Osteocyte (in vitro differentiated cells): ENCODE results near the gene FOXM1. TPM values are rescaled to one million over a fixed set of nuclear protein-coding genes. Genes with fewer than 3 reads are reported as not detected.

ENCODE experiments used
- DNase-seq: peaks from one replicate; pipeline ENCODE4 v3.0.0; 2021; ENCODE audit warnings: mixed read lengths; ENCODE audit not compliant: unreplicated experiment; ENCODE audit errors: extremely low spot score
- H3K27ac Mint-ChIP-seq: one replicate; pipeline ENCODE4 v1.8.0; 2021; ENCODE audit warnings: mild to moderate bottlenecking, mixed read lengths; ENCODE audit not compliant: unreplicated experiment
- H3K27me3 Mint-ChIP-seq: one replicate; pipeline ENCODE4 v1.8.0; 2021; ENCODE audit warnings: mixed read lengths; ENCODE audit not compliant: unreplicated experiment
- H3K36me3 Mint-ChIP-seq: one replicate; pipeline ENCODE4 v1.8.0; 2021; ENCODE audit warnings: mixed read lengths; ENCODE audit not compliant: unreplicated experiment
- H3K4me1 Mint-ChIP-seq: one replicate; pipeline ENCODE4 v1.8.0; 2021; ENCODE audit warnings: mixed read lengths; ENCODE audit not compliant: unreplicated experiment
- H3K4me3 Mint-ChIP-seq: one replicate; pipeline ENCODE4 v1.8.0; 2021; ENCODE audit warnings: mild to moderate bottlenecking, moderate library complexity, mixed read lengths; ENCODE audit not compliant: unreplicated experiment
- H3K9me3 Mint-ChIP-seq: one replicate; pipeline ENCODE4 v1.8.0; 2021; ENCODE audit warnings: mixed read lengths; ENCODE audit not compliant: unreplicated experiment
- CTCF ChIP-seq: fragments of 200-600 bp; sonication (generic); IDR thresholded peaks from 2 replicates; pipeline ENCODE4 v1.5.0; 2021; ENCODE audit warnings: antibody characterized with exemption, mild to moderate bottlenecking, moderate library complexity
- total RNA-seq: library from RNA; stranded (reverse); gene quantifications from 2 replicates; pipeline ENCODE4 v1.2.1, GENCODE V29; 2021

FOXM1 gene
- total RNA-seq, 1 donor from 2014 or later: 14.9 TPM

- H3K4me1 Mint-ChIP-seq: peaks cover 1% of the 10 kb centered on the region
- H3K27ac Mint-ChIP-seq: no peak overlapping the region
- no peak for DNase-seq
- H3K9me3 Mint-ChIP-seq: no peaks in the 10 kb centered on the region
- TF ChIP-seq CTCF: no peak
- no peak overlapping the region for H3K4me3 Mint-ChIP-seq
- peaks cover 47% of the 10 kb centered on the region for H3K36me3 Mint-ChIP-seq
- no peaks in the 10 kb centered on the region for H3K27me3 Mint-ChIP-seq
Observed at GRCh38 chr12:2922329-2922728, 45.4 kb upstream of the FOXM1 start.

- Mint-ChIP-seq H3K27me3 (no peaks in the 10 kb centered on the region), H3K9me3 (no peaks in the 10 kb centered on the region), H3K36me3 (peaks cover 51% of the 10 kb centered on the region), H3K27ac (no peak overlapping the region), H3K4me3 (no peak overlapping the region), H3K4me1 (no peaks in the 10 kb centered on the region)
- TF ChIP-seq CTCF: no peak
- no peak for DNase-seq
Observed at GRCh38 chr12:2919249-2919648, 42.3 kb upstream of the FOXM1 start.

- H3K36me3 Mint-ChIP-seq: peaks cover 31% of the 10 kb centered on the region
- DNase-seq: no peak
- no peak overlapping the region for H3K4me3 Mint-ChIP-seq
- no peak for TF ChIP-seq CTCF
- H3K4me1 Mint-ChIP-seq: peaks cover 14% of the 10 kb centered on the region
- H3K27me3 Mint-ChIP-seq: no peaks in the 10 kb centered on the region
- no peaks in the 10 kb centered on the region for H3K9me3 Mint-ChIP-seq
- H3K27ac Mint-ChIP-seq: peak overlapping the region; percentile 93
Observed at GRCh38 chr12:2912216-2912575, 35.2 kb upstream of the FOXM1 start.

- no peaks in the 10 kb centered on the region for H3K9me3 Mint-ChIP-seq
- no peak for DNase-seq
- H3K4me3 Mint-ChIP-seq: no peak overlapping the region
- H3K36me3 Mint-ChIP-seq: peaks cover 4% of the 10 kb centered on the region
- H3K27me3 Mint-ChIP-seq: no peaks in the 10 kb centered on the region
- no peak overlapping the region for H3K27ac Mint-ChIP-seq
- no peak for TF ChIP-seq CTCF
- H3K4me1 Mint-ChIP-seq: peaks cover 16% of the 10 kb centered on the region
Observed at GRCh38 chr12:2904260-2904659, 27.3 kb upstream of the FOXM1 start.

GRCh38 chr12:2902272-2902880 is 25.4 kb upstream of the FOXM1 start:
- Mint-ChIP-seq H3K36me3 (peaks cover 1% of the 10 kb centered on the region), H3K9me3 (no peaks in the 10 kb centered on the region), H3K4me3 (no peak overlapping the region), H3K27ac (no peak overlapping the region), H3K27me3 (no peaks in the 10 kb centered on the region), H3K4me1 (peaks cover 16% of the 10 kb centered on the region)
- no peak for TF ChIP-seq CTCF
- DNase-seq: no peak
